Measurements from ENCODE around the gene EMD.
A peak's percentile ranks its signal among the peaks of the same experiment; 100 is the strongest.

Gene EMD

GRCh38 chrX:154369449-154370299, 9.4 kb upstream of the EMD start:
- peak overlapping the region; percentile 90 for H3K4me3 Mint-ChIP-seq
- peak; percentile 51 for DNase-seq
- peaks cover 5% of the 10 kb centered on the region for H3K4me1 Mint-ChIP-seq
- H3K36me3 Mint-ChIP-seq (ENCODE audit: low read depth), result peaks cover 8% of the 10 kb centered on the region
- TF ChIP-seq CTCF (IDR thresholded peaks at IDR 0.05), result no peak
- H3K27me3 Mint-ChIP-seq (ENCODE audit: low read depth, poor library complexity), result no peaks in the 10 kb centered on the region
- H3K9me3 Mint-ChIP-seq, result peaks cover 33% of the 10 kb centered on the region
- H3K27ac Mint-ChIP-seq, result peak overlapping the region; percentile 80

GRCh38 chrX:154370300-154371016, 8.6 kb upstream of the EMD start:
- Mint-ChIP-seq H3K27ac (peak overlapping the region; percentile 80), H3K36me3 (ENCODE audit: low read depth) (peaks cover 4% of the 10 kb centered on the region), H3K27me3 (ENCODE audit: low read depth, poor library complexity) (no peaks in the 10 kb centered on the region), H3K4me3 (peak overlapping the region; percentile 90), H3K9me3 (peaks cover 34% of the 10 kb centered on the region), H3K4me1 (peaks cover 7% of the 10 kb centered on the region)
- DNase-seq, result peak; percentile 47
- no peak for TF ChIP-seq CTCF (IDR thresholded peaks at IDR 0.05)

- no peaks in the 10 kb centered on the region for H3K27me3 Mint-ChIP-seq (ENCODE audit: low read depth, poor library complexity)
- peaks cover 32% of the 10 kb centered on the region for H3K9me3 Mint-ChIP-seq
- peak; percentile 88 for DNase-seq
- TF ChIP-seq CTCF (IDR thresholded peaks at IDR 0.05), result no peak
- peaks cover 4% of the 10 kb centered on the region for H3K4me1 Mint-ChIP-seq
- no peaks in the 10 kb centered on the region for H3K36me3 Mint-ChIP-seq (ENCODE audit: low read depth)
- H3K27ac Mint-ChIP-seq, result peak overlapping the region; percentile 79
- peak overlapping the region; percentile 85 for H3K4me3 Mint-ChIP-seq
Measured at GRCh38 chrX:154371017-154371788, 7.9 kb upstream of the EMD start.

GRCh38 chrX:154371789-154372300, 7.2 kb upstream of the EMD start:
- Mint-ChIP-seq H3K36me3 (ENCODE audit: low read depth) (no peaks in the 10 kb centered on the region), H3K27me3 (ENCODE audit: low read depth, poor library complexity) (no peaks in the 10 kb centered on the region), H3K4me3 (no peak overlapping the region), H3K9me3 (peaks cover 36% of the 10 kb centered on the region), H3K4me1 (peaks cover 8% of the 10 kb centered on the region), H3K27ac (no peak overlapping the region)
- TF ChIP-seq CTCF (IDR thresholded peaks at IDR 0.05), result no peak
- no peak for DNase-seq

GRCh38 chrX:154372612-154373022, 6.5 kb upstream of the EMD start:
- no peak for TF ChIP-seq CTCF (IDR thresholded peaks at IDR 0.05)
- Mint-ChIP-seq H3K27me3 (ENCODE audit: low read depth, poor library complexity) (no peaks in the 10 kb centered on the region), H3K4me3 (peak overlapping the region; percentile 63), H3K9me3 (peaks cover 37% of the 10 kb centered on the region), H3K4me1 (peaks cover 14% of the 10 kb centered on the region), H3K36me3 (ENCODE audit: low read depth) (no peaks in the 10 kb centered on the region), H3K27ac (no peak overlapping the region)
- no peak for DNase-seq
